Ishikawa (cell line): ENCODE data around the gene FBXO31.

ENCODE experiments used
- CEBPB ChIP-seq: IDR thresholded peaks from 2 replicates; pipeline ENCODE4 v1.6.1; 2012
- CREB1 ChIP-seq: IDR thresholded peaks from 2 replicates; pipeline ENCODE4 v1.6.1; 2012; ENCODE audit warnings: low read depth
- EGR1 ChIP-seq: IDR thresholded peaks from 2 replicates; pipeline ENCODE4 v1.6.1; 2012
- EP300 ChIP-seq: IDR thresholded peaks from 2 replicates; pipeline ENCODE4 v1.6.1; 2012; ENCODE audit warnings: borderline replicate concordance
- FOXM1 ChIP-seq: IDR thresholded peaks from 2 replicates; pipeline ENCODE4 v1.6.1; 2012; ENCODE audit warnings: low read depth, borderline replicate concordance
- NFIC ChIP-seq: IDR thresholded peaks from 2 replicates; pipeline ENCODE4 v1.6.1; 2012
- RAD21 ChIP-seq: IDR thresholded peaks from 2 replicates; pipeline ENCODE4 v1.6.1; 2012; ENCODE audit warnings: low read depth
- TAF1 ChIP-seq: IDR thresholded peaks from 2 replicates; pipeline ENCODE4 v1.6.1; 2012; ENCODE audit warnings: low read depth, mild to moderate bottlenecking
- TCF12 ChIP-seq: IDR thresholded peaks from 2 replicates; pipeline ENCODE4 v1.6.1; 2012; ENCODE audit warnings: low read depth
- TEAD4 ChIP-seq: IDR thresholded peaks from 2 replicates; pipeline ENCODE4 v1.6.1; 2012
- YY1 ChIP-seq: IDR thresholded peaks from 2 replicates; pipeline ENCODE4 v1.6.1; 2012; ENCODE audit warnings: low read depth
- ZBTB7A ChIP-seq: IDR thresholded peaks from 2 replicates; pipeline ENCODE4 v1.6.1; 2012; ENCODE audit warnings: low read depth
- TF ChIP-seq, protein P1 (sequence below): IDR thresholded peaks from 2 replicates; pipeline ENCODE4 v1.6.1; 2012
- TF ChIP-seq, protein P2 (sequence below): IDR thresholded peaks from 2 replicates; pipeline ENCODE4 v1.6.1; 2012
- TF ChIP-seq, protein P3 (sequence below): IDR thresholded peaks from 2 replicates; pipeline ENCODE4 v1.6.1; 2012; ENCODE audit warnings: low read depth, mild to moderate bottlenecking

Gene FBXO31

DNA sequence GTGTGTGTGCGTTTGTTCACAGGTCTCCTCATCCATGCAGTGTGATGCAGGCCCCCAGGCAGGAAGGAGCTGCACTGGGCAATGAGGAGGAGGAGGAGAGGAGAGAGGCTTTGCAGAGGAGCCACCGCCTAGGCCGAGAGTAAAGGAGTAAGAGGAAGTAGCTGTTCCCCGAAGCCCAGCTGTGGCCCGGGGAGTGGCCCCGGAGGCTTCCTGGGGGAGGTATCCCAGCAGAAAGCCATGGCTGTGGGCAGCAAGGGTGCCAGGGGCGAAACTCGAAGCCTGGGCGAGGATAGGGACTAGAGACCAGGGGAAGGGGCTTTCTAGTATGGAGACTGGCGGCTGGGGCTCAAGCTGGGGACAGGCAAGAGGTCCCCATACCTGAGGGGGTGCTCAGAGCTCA is 78.6 kb downstream of the FBXO31 start:
- TF ChIP-seq, protein P1, sequence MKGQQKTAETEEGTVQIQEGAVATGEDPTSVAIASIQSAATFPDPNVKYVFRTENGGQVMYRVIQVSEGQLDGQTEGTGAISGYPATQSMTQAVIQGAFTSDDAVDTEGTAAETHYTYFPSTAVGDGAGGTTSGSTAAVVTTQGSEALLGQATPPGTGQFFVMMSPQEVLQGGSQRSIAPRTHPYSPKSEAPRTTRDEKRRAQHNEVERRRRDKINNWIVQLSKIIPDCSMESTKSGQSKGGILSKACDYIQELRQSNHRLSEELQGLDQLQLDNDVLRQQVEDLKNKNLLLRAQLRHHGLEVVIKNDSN: no peak

DNA sequence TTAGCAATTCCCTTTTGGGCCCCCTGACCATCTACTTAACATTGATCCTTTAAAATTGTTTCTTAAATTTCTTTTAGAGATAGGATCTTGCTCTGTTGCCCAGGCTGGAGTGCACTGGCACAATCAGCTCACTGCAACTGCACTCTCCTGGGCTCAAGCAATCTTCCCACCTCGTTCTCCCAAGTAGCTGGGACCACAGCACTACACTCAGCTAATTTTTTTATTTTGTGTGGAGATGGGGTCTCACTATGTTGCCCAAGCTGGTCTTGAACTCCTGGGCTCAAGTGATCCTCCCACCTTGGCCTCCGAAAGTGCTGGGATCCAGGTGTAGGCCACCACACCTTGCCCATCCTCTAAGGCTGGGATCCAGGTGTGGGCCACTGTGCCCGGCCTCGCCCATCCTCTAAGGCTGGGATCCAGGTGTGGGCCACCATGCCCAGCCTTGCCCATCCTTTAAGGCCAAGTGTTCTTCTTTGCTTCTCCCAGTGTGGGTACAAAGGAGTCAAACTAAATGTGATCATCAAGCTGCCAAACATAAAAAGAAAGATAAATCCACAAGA is 79.5 kb downstream of the FBXO31 start:
- TF ChIP-seq RAD21 (no peak), TEAD4 (no peak), CEBPB (no peak), CREB1 (no peak), EGR1 (no peak), NFIC (no peak), EP300 (no peak), FOXM1 (no peak), YY1 (no peak), TAF1 (no peak), ZBTB7A (no peak), TCF12 (no peak)
- TF ChIP-seq, protein P2, sequence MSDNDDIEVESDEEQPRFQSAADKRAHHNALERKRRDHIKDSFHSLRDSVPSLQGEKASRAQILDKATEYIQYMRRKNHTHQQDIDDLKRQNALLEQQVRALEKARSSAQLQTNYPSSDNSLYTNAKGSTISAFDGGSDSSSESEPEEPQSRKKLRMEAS: no peak
- TF ChIP-seq, protein P3, sequence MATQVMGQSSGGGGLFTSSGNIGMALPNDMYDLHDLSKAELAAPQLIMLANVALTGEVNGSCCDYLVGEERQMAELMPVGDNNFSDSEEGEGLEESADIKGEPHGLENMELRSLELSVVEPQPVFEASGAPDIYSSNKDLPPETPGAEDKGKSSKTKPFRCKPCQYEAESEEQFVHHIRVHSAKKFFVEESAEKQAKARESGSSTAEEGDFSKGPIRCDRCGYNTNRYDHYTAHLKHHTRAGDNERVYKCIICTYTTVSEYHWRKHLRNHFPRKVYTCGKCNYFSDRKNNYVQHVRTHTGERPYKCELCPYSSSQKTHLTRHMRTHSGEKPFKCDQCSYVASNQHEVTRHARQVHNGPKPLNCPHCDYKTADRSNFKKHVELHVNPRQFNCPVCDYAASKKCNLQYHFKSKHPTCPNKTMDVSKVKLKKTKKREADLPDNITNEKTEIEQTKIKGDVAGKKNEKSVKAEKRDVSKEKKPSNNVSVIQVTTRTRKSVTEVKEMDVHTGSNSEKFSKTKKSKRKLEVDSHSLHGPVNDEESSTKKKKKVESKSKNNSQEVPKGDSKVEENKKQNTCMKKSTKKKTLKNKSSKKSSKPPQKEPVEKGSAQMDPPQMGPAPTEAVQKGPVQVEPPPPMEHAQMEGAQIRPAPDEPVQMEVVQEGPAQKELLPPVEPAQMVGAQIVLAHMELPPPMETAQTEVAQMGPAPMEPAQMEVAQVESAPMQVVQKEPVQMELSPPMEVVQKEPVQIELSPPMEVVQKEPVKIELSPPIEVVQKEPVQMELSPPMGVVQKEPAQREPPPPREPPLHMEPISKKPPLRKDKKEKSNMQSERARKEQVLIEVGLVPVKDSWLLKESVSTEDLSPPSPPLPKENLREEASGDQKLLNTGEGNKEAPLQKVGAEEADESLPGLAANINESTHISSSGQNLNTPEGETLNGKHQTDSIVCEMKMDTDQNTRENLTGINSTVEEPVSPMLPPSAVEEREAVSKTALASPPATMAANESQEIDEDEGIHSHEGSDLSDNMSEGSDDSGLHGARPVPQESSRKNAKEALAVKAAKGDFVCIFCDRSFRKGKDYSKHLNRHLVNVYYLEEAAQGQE: no peak
- TF ChIP-seq, protein P1: no peak

DNA sequence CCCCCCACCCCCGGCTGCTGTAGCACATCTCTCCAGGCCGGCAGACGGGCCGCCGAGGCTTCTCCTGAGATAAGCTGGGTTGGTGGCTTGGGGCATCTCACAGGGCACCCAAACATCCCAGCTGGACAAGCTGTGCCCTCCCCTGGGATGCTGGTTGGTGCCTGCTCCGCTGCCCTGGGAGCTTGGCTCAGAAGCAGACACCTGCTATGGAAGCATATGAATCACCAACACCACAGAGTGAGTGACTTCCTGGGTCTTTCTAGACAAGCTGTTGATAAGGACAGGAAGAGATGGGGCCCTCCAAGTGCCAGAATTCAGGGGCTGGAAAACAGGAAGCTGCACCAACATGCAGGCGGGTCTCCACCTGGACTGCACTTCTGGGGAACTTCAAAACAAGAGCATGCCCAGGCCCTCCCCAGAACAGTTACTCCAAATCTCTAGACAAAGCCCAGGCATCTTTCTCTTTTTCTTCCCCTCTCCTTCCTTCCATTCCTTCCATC is 80.1 kb downstream of the FBXO31 start:
- TF ChIP-seq, protein P2: no peak
- no peak for TF ChIP-seq RAD21
- TF ChIP-seq, protein P1: no peak
- no peak for TF ChIP-seq YY1
- TF ChIP-seq EGR1: no peak
- no peak for TF ChIP-seq TCF12
- no peak for TF ChIP-seq CREB1
- TF ChIP-seq NFIC: no peak
- TF ChIP-seq, protein P3: no peak
- TF ChIP-seq ZBTB7A: no peak
- TF ChIP-seq TAF1: no peak

DNA sequence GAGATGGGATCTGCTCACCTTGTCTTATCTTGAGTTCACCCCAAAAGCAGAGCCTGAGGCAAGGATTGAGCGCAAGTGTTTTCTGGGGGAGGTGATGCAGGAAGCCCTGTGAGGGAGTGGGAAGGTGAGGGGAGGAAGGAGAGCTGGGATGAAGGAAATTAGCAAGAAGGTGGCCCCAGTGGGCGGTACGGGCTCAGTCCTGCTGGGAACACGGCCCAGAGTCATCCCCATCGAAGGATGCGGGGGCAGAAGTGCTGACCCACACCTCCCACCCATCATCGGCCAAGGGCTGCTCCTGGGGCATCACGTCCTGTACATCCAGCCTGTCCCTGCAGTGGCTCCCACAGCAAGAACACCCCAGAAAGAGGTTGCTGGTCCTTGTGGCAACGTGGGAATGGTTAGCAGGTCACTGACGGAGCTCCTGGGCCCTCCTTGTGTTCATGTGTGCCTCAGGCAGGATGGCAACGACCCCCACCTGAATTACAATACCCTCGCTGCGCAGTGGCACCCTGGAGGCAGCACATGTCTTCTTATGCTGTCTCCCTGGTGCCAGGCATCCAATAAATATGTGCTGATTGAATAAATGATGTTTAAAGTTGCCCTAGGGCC is 84.6 kb downstream of the FBXO31 start:
- TF ChIP-seq EP300: no peak
- TF ChIP-seq EGR1: no peak
- TF ChIP-seq TAF1: no peak
- TF ChIP-seq YY1: no peak
- TF ChIP-seq TCF12: no peak
- TF ChIP-seq, protein P3: no peak
- no peak for TF ChIP-seq CEBPB
- no peak for TF ChIP-seq RAD21
- TF ChIP-seq TEAD4: no peak
- TF ChIP-seq, protein P2: no peak
- no peak for TF ChIP-seq ZBTB7A
- no peak for TF ChIP-seq FOXM1
- TF ChIP-seq, protein P1: no peak
- no peak for TF ChIP-seq CREB1
- TF ChIP-seq NFIC: no peak
